GM12878 (cell line): Measurements from ENCODE around the gene ECM1. TPM values are rescaled to one million over a fixed set of nuclear protein-coding genes. Genes with fewer than 3 reads are reported as not detected.

ENCODE experiments used
- ASH2L ChIP-seq: fragments of 300-600, 200-600 bp; sonication (generic); IDR thresholded peaks from 2 replicates; pipeline ENCODE4 v1.6.1; 2017; ENCODE audit warnings: low read depth, mild to moderate bottlenecking, borderline replicate concordance
- HDGF ChIP-seq: fragments of 450-650 bp; IDR thresholded peaks from 2 replicates; pipeline ENCODE4 v1.6.1; 2016; ENCODE audit warnings: antibody characterized with exemption
- HSF1 ChIP-seq: fragments of 150-350 bp; IDR thresholded peaks from 2 replicates; pipeline ENCODE4 v1.6.1; 2014; ENCODE audit warnings: mild to moderate bottlenecking, low read depth, low read length
- JUNB ChIP-seq: IDR thresholded peaks from 2 replicates; pipeline ENCODE4 v1.6.1; 2016; ENCODE audit warnings: antibody characterized with exemption, mild to moderate bottlenecking
- KDM1A ChIP-seq: fragments of 200-600 bp; sonication (generic); IDR thresholded peaks from 2 replicates; pipeline ENCODE4 v1.6.1; 2016; ENCODE audit warnings: borderline replicate concordance
- MTA2 ChIP-seq: fragments of 450-650 bp; IDR thresholded peaks from 2 replicates; pipeline ENCODE4 v1.6.1; 2016; ENCODE audit warnings: low read depth, mild to moderate bottlenecking, moderate library complexity
- MTA3 ChIP-seq: IDR thresholded peaks from 2 replicates; pipeline ENCODE4 v1.6.1; 2012; ENCODE audit warnings: low read length, inconsistent platforms, borderline replicate concordance
- MXI1 ChIP-seq: fragments of 150-350 bp; IDR thresholded peaks from 2 replicates; pipeline ENCODE4 v1.6.1; 2011; ENCODE audit warnings: low read depth, mild to moderate bottlenecking, inconsistent platforms, low read length, improper control_type of control experiment
- POLR2AphosphoS2 ChIP-seq: IDR thresholded peaks from 2 replicates; pipeline ENCODE4 v1.6.1; 2011; ENCODE audit warnings: low read depth, mild to moderate bottlenecking, low read length, improper control_type of control experiment, moderate library complexity
- POLR2AphosphoS5 ChIP-seq: IDR thresholded peaks from 2 replicates; pipeline ENCODE4 v1.6.1; 2011; ENCODE audit warnings: mild to moderate bottlenecking, low read length, inconsistent platforms
- REST ChIP-seq: IDR thresholded peaks from 2 replicates; pipeline ENCODE4 v1.6.1; 2012; ENCODE audit warnings: mild to moderate bottlenecking, low read depth, low read length
- SIN3A ChIP-seq: IDR thresholded peaks from 2 replicates; pipeline ENCODE4 v1.6.1; 2012; ENCODE audit warnings: low read depth, low read length, improper control_type of control experiment
- SMC3 ChIP-seq: IDR thresholded peaks from 2 replicates; pipeline ENCODE4 v1.6.1; 2011; ENCODE audit warnings: low read length, improper control_type of control experiment, borderline replicate concordance
- WRNIP1 ChIP-seq: IDR thresholded peaks from 2 replicates; pipeline ENCODE4 v1.6.1; 2011; ENCODE audit warnings: low read depth, low read length, improper control_type of control experiment, borderline replicate concordance
- YBX1 ChIP-seq: fragments of 450-650 bp; IDR thresholded peaks from 2 replicates; pipeline ENCODE4 v1.6.1; 2016; ENCODE audit warnings: antibody characterized with exemption
- ZNF687 ChIP-seq: fragments of 450-650 bp; IDR thresholded peaks from 2 replicates; pipeline ENCODE4 v1.6.1; 2017; ENCODE audit warnings: mild to moderate bottlenecking, moderate library complexity
- polyA plus RNA-seq, 11 experiments: library from polyadenylated mRNA; depleted of rRNA in 4 of 11; unstranded in 6 of 11; stranded (reverse) in 5 of 11; fragments of >200 nt; fragmentation: Nextera tagmentation in 4 of 11; fragmentation: Illumina TruSeq in 1 of 11; extraction: Ambion mirVana in 4 of 11; extraction: Trizol in 1 of 11; gene quantifications; 1 replicate in 1 of 11; 2 replicates in 10 of 11; pipeline versions ENCODE4 v1.2.1 to v1.2.3, GENCODE V29; 2011 to 2016; ENCODE audit warnings: inconsistent platforms in 2 of 11, missing spikeins in 2 of 11, low read depth in 1 of 11
- total RNA-seq, 4 experiments: library from RNA; depleted of rRNA in 3 of 4; stranded (reverse); fragments of >200 nt in 3 of 4; fragmentation: Illumina TruSeq in 1 of 4; extraction: Trizol in 1 of 4; gene quantifications; 2 replicates each; pipeline versions ENCODE4 v1.2.1 to v1.2.3, GENCODE V29; 2013 to 2021
- TF ChIP-seq, protein P1 (sequence below): IDR thresholded peaks from 2 replicates; pipeline ENCODE4 v1.6.1; 2011; ENCODE audit warnings: mild to moderate bottlenecking, low read depth, low read length, moderate library complexity; ENCODE audit not compliant: insufficient replicate concordance
- TF ChIP-seq, protein P2 (sequence below): fragments of 450-650 bp; IDR thresholded peaks from 2 replicates; pipeline ENCODE4 v1.6.1; 2014; ENCODE audit warnings: mild to moderate bottlenecking

The ECM1 gene
- total and polyA plus RNA-seq, 10 of the 15 experiments (the other 5 are each of a cell fraction or from before 2014, with no cell fraction given): 0.06 to 1.3 (median 0.60) TPM

DNA sequence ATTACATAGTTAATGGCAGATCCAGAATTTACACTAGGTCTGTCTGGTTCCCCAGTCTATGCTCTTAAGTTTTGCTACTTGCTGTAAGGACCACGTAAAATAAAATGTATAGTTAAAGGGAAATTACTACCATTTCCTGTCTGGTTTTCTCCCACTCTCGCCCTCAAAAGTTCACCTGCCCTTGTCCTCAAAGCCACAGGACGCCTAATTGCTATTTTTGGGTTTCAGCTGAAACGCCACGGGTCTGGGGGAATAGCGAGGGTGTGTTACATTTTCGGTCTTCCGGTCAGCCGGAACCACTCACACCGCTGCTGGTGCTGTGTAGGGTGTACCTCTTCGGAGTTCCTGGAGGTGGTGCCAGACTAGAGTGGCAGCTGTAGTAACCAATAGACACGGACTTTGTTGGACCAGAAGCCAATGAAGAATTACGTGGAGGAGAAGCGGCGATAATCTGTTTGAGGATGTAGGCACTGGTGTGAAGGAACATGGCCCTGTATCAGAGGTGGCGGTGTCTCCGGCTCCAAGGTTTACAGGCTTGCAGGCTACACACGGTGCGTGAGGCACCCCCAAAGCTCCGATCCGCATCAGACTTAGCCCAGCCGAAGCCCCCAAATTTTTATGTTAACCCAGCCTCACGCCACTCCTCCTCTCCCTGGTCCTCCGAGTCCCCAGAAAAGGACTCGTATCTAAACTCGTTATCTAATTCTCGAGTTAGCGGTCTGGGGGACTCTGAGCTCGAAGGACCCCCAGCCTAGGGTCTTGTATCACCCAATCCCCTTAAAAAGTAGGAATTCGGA, 20.7 kb upstream of the ECM1 start, which contains the start of gene TARS2 (continued):
- TF ChIP-seq HSF1: peak; percentile 61; the same call in 1 of the 2 replicates
- TF ChIP-seq, protein P1, sequence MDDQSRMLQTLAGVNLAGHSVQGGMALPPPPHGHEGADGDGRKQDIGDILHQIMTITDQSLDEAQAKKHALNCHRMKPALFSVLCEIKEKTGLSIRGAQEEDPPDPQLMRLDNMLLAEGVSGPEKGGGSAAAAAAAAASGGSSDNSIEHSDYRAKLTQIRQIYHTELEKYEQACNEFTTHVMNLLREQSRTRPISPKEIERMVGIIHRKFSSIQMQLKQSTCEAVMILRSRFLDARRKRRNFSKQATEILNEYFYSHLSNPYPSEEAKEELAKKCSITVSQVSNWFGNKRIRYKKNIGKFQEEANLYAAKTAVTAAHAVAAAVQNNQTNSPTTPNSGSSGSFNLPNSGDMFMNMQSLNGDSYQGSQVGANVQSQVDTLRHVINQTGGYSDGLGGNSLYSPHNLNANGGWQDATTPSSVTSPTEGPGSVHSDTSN: peak; percentile 99
- no peak for TF ChIP-seq ASH2L
- peak; percentile 97 for TF ChIP-seq POLR2AphosphoS5
- peak; percentile 96; the same call in 1 of the 2 replicates for TF ChIP-seq WRNIP1
- TF ChIP-seq SIN3A: peak; percentile 57; the same call in 1 of the 2 replicates
- TF ChIP-seq MTA2: peak; percentile 49
- no peak for TF ChIP-seq SMC3
- TF ChIP-seq KDM1A: no peak
- no peak for TF ChIP-seq REST
- TF ChIP-seq, protein P2, sequence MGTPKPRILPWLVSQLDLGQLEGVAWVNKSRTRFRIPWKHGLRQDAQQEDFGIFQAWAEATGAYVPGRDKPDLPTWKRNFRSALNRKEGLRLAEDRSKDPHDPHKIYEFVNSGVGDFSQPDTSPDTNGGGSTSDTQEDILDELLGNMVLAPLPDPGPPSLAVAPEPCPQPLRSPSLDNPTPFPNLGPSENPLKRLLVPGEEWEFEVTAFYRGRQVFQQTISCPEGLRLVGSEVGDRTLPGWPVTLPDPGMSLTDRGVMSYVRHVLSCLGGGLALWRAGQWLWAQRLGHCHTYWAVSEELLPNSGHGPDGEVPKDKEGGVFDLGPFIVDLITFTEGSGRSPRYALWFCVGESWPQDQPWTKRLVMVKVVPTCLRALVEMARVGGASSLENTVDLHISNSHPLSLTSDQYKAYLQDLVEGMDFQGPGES: peak; percentile 89
- TF ChIP-seq JUNB: no peak
- TF ChIP-seq YBX1: no peak
- peak; percentile 79; the same call in 1 of the 2 replicates for TF ChIP-seq POLR2AphosphoS2
- TF ChIP-seq MXI1: peak; percentile 70
- TF ChIP-seq HDGF: 0 out of 2 replicates have a peak, but pooled peaks have one; percentile 23
- peak; percentile 67 for TF ChIP-seq ZNF687
- TF ChIP-seq MTA3: peak; percentile 67; the same call in 1 of the 2 replicates
